Activated gamma-delta T cell treated with anti-CD3 and anti-CD28 coated beads, Interleukin-2, amount 50 U/mL, for 16 hours (primary cell): ENCODE results near the gene COQ4.

ENCODE experiments used
- DNase-seq: peaks from one replicate; pipeline ENCODE4 v3.0.0-alpha.2; 2020; ENCODE audit warnings: low read depth

Gene COQ4

GRCh38 chr9:128372784-128373183 is 50.1 kb downstream of the COQ4 start:
- no peak for DNase-seq

DNA sequence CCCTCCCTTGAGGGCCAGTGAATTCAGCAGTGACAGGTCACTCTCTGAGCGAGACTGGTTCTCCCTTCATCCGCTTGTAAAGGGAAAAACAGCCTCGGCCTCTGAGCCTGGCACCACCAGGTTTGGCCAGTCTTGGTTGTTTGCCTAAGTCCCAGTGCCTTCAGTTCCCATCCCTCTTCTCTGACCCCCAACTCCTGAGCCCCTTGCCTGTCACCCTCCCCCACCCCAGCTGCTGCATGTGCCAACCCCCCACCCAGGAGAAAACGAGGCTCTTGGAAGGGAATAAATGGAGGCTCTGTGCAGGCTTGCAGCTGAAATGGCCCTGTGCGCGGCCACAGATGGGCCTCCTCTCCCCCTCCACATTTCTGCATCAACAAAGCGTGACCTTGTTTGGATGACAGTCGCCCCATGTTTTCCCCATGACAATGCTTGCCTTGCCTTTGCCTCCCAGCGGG is 51.6 kb downstream of the COQ4 start:
- DNase-seq = no peak

DNA sequence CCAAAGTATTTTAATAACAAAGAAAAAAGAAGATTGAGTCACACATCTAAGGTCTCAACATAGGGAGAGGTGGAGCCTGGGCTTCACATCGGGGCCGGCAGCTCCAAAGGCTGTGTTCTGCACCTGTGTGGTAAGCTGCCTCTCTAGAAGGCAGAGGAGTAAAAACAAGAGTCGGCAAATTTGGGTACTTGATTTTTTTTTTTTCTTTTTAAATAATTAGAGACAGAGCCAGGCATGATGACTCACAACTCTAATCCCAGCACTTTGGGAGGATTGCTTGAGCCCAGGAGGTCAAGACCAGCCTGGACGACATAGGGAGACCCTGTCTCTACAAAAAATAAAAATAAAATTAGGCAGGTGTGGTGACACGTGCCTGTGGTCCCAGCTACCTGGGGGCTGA is 53.2 kb downstream of the COQ4 start:
- DNase-seq = no peak

GRCh38 chr9:128382261-128382660 is 59.6 kb downstream of the COQ4 start:
- no peak for DNase-seq

DNA sequence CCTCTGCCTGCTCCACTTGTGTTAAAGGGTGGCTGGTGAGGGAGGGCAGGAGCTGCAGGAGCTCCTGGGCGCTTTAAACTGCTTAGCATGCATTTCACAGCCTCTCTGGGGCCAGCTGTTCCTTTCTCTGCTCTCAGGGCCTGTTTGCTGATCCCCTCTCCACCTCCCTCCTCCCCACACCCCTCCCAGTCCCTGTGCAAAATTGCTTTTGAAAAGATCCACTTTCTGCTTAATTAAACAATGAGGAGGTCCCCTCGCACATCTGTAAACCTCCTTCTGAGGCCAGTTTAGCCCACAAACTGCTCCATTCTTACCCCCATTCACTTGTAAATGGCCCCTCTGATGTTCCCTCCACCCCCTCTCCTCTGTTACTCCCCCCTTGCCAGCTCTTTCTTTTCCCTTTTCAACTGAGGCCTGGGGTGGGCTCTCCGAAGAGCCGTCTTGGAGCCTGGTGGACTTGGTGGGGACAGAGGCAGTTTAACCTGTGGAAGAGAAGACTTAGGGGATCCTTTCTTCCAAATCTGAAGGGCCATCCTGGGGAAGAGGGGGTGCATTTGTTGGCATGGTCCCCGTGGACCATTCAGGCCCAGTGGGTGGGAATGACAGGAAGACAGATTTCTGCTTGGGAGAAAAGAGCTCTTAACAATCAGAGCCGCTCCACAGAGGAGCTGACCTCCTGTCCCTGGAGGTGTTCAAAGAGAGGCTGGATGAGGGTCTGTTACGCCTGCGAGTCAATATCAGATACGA is 60.5 kb downstream of the COQ4 start:
- DNase-seq = no peak
